Mucosa of rectum (tissue), 2 donors: ENCODE results near the gene ANKFN1.

ENCODE experiments used
- H3K27ac ChIP-seq, 2 donors: one replicate each; pipeline ENCODE4 v1.7.0; 2013; ENCODE audit warnings: inconsistent platforms in 2 of 2, low read depth in 2 of 2, low read length in 2 of 2
- H3K27me3 ChIP-seq, 2 donors: one replicate each; pipeline ENCODE4 v1.7.0; 2013; ENCODE audit warnings: low read length in 2 of 2; ENCODE audit not compliant: control insufficient read depth in 2 of 2, insufficient read depth in 2 of 2
- H3K36me3 ChIP-seq, 2 donors: one replicate each; pipeline ENCODE4 v1.7.0; 2013; ENCODE audit warnings: low read length in 2 of 2; ENCODE audit not compliant: control insufficient read depth in 2 of 2, insufficient read depth in 2 of 2
- H3K4me1 ChIP-seq, 2 donors: one replicate each; pipeline ENCODE4 v1.7.0; 2013; ENCODE audit warnings: low read length in 2 of 2, mild to moderate bottlenecking in 1 of 2; ENCODE audit not compliant: control insufficient read depth in 2 of 2, insufficient read depth in 2 of 2
- H3K4me3 ChIP-seq, 2 donors: one replicate each; pipeline ENCODE4 v1.7.0; 2013; ENCODE audit warnings: low read length in 2 of 2
- H3K9ac ChIP-seq, 2 donors: one replicate each; pipeline ENCODE4 v1.7.0; 2013; ENCODE audit warnings: low read length in 2 of 2, low read depth in 1 of 2, mild to moderate bottlenecking in 1 of 2
- H3K9me3 ChIP-seq, 2 donors: one replicate each; pipeline ENCODE4 v1.7.0; 2013; ENCODE audit warnings: low read length in 2 of 2; ENCODE audit not compliant: control insufficient read depth in 2 of 2
- donor health status: healthy.
- donor health status: Normal muscosa, but diverticular disease.

The ANKFN1 gene

DNA sequence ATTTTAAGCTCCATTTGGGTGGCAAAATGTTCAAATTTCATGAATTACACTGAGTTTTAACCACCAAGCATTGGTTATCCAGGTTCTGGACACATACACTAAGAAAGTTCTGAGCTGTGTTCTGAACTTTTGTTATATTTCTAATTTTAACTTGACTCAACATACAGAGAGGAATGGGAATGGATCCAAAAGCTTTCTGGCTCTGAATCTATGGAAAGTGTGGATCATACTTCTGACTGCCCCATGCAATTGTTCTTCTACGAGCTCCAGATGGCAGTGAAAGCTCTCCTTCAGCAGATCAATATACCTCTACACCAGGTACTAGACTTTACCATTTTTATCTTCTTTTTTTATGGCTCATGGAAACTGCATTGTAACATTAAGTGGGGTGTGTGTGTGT, 327.2 kb downstream of the ANKFN1 start:
- Histone ChIP-seq H3K27me3 (no peaks in the 10 kb centered on the region), H3K27ac (no peak overlapping the region), H3K36me3 (no peaks in the 10 kb centered on the region), H3K4me1 (no peaks in the 10 kb centered on the region), H3K9me3 (no peaks in the 10 kb centered on the region), H3K4me3 (no peak overlapping the region), H3K9ac (no peak overlapping the region)

DNA sequence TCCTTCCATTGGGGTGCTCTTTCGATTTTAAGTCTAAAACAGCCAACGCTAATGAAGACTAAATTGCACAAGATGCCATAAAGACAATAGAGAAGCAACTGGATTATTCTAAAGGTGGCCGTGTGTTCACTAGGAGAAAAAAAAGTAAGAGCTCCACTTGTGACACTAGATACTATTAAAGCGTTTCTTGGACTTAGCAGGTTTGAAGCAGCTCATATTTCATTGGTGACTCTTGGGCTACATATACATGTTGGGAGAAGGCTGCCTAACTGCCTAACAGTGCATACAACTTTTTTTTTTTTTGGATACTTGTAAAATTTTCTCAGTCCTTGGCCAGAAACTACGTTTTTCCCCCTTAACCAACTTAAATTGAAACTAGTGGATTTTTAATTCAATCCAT, 328.4 kb downstream of the ANKFN1 start:
- H3K9ac ChIP-seq = no peak overlapping the region
- H3K27me3 ChIP-seq = no peaks in the 10 kb centered on the region
- no peaks in the 10 kb centered on the region for H3K36me3 ChIP-seq
- no peak overlapping the region for H3K4me3 ChIP-seq
- no peak overlapping the region for H3K27ac ChIP-seq
- H3K4me1 ChIP-seq = no peaks in the 10 kb centered on the region
- H3K9me3 ChIP-seq = no peaks in the 10 kb centered on the region

DNA sequence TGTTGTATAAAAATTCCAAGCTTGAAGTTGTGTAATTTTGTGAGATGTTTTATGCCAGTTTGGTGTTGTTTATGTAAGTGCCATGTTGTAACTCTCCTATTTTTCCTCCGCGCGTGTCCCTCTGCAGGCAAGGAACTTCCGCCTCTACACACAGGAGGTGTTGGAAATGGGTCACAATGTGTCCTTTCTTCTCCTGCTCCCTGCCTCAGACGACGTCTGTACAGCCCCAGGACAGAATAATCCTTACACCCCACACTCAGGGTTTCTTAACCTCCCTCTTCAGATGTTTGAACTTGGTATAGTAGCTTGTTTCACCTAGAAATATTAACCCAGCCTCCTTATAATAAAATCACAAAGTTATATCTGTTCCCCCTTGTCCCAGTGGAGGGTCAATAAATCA, 329.0 kb downstream of the ANKFN1 start:
- Histone ChIP-seq H3K4me1 (no peaks in the 10 kb centered on the region), H3K27ac (no peak overlapping the region), H3K9me3 (no peaks in the 10 kb centered on the region), H3K4me3 (no peak overlapping the region), H3K36me3 (no peaks in the 10 kb centered on the region), H3K27me3 (no peaks in the 10 kb centered on the region), H3K9ac (no peak overlapping the region)

DNA sequence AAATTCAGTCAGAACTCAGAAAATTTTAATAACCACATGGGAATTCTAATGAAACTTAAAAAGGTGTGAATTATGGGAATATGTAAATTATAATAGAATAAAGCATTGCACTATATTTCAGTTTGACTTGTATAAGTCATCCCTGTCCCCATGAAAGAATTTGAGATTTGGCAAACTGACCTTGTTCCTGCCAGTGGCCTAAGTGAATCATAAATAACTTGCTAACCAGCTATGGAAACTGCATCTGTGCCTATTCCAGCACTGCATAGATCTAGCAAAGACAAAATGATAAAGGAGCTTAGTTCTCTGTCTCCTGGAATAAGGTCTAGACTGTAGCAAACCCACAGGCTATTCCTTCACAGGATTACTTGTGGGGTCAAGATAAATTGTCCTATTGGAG, 333.5 kb downstream of the ANKFN1 start:
- Histone ChIP-seq H3K9ac (no peak overlapping the region), H3K27me3 (no peaks in the 10 kb centered on the region), H3K27ac (no peak overlapping the region)

DNA sequence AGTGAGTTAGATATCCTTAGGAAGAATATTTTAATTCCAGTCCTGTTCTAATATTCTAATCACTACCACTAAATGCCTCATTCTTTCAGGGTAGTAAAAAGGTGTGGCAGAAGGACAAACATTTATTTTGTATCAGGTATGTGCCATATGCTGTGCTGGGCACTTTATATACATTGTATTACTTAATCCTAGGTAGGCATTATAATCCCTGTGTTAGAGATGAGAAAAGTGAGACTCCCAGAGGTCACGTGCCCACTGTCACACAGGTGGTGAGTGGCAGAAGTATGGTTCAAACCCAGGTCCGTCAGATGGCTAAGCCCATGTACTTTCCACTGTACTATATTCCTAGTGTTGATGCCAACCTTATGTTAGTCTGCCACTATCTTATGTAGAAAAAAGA, 335.5 kb downstream of the ANKFN1 start:
- no peaks in the 10 kb centered on the region for H3K4me1 ChIP-seq
- no peak overlapping the region for H3K27ac ChIP-seq

More for the DNA sequence above, 333.5 kb downstream of the ANKFN1 start:
- Histone ChIP-seq H3K9me3 (no peaks in the 10 kb centered on the region), H3K4me1 (no peaks in the 10 kb centered on the region), H3K36me3 (no peaks in the 10 kb centered on the region), H3K4me3 (no peak overlapping the region)

DNA sequence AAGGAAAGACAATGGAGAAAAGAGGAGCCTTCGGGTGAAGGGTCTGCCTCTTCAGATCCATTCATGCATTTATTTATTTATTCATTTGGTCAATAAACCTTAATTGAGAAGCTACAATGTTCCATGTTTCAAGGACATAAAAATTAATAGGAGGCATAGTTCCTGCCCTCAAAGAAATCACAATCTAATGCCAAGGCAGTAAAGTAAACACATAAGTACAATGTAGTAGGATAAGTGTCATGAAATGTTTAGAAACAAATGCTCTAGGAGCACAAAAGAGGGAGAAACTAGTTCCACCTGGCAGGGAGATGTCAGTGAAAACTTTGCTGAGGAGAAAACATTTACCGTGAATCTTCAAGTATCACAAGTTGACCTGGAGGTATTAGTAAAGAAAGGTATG, 336.7 kb downstream of the ANKFN1 start:
- no peak overlapping the region for H3K9ac ChIP-seq
- H3K27me3 ChIP-seq = no peaks in the 10 kb centered on the region
- no peak overlapping the region for H3K4me3 ChIP-seq
- H3K36me3 ChIP-seq = no peaks in the 10 kb centered on the region
- H3K27ac ChIP-seq = no peak overlapping the region
- H3K4me1 ChIP-seq = no peaks in the 10 kb centered on the region
- H3K9me3 ChIP-seq = no peaks in the 10 kb centered on the region

More for the DNA sequence above, 335.5 kb downstream of the ANKFN1 start:
- no peaks in the 10 kb centered on the region for H3K27me3 ChIP-seq
- no peaks in the 10 kb centered on the region for H3K36me3 ChIP-seq
- H3K4me3 ChIP-seq = no peak overlapping the region
- no peak overlapping the region for H3K9ac ChIP-seq
- H3K9me3 ChIP-seq = no peaks in the 10 kb centered on the region

DNA sequence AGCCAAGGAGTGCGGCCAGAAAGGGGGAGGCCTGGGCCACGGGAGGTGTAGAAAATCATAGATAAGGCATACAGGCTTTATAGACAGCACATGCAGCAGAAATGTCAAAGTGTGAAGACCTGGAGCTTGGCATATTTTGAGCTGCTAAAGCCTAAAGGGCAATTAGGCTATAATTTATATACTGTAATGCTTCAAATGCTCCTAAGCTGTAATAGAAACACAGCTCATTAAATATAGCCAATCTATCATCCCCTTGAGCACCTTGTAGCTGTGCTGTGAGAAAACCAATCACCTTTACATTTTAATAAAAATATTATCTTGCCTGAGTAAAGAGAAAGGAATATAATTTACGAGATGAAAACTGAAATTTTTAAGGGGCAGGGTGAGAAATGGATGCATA, 342.3 kb downstream of the ANKFN1 start:
- H3K4me1 ChIP-seq = no peaks in the 10 kb centered on the region
- H3K27ac ChIP-seq = no peak overlapping the region
- no peaks in the 10 kb centered on the region for H3K27me3 ChIP-seq
- H3K9me3 ChIP-seq = no peaks in the 10 kb centered on the region
- H3K9ac ChIP-seq = no peak overlapping the region
- H3K4me3 ChIP-seq = no peak overlapping the region
- no peaks in the 10 kb centered on the region for H3K36me3 ChIP-seq

DNA sequence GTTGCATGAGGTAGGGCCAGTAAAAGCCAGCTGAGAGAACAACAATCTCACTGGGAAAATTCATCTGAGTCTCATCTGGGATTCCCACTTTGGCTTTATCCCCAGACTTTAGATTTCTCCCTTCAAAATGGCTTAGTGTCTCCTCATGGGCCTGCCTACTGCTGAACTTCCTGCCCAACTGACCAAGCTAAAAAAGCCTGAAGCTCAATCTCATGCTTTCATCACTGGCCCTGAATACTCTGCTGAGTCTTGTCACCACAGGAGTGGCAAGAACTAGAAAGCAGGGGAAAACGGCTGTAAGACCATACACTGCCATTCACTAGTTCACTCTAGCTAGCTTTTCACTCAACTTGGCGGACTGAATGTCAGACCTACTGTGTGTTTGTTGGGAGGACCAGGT, 343.9 kb downstream of the ANKFN1 start:
- H3K4me3 ChIP-seq = no peak overlapping the region
- no peaks in the 10 kb centered on the region for H3K27me3 ChIP-seq
- no peak overlapping the region for H3K9ac ChIP-seq
- no peaks in the 10 kb centered on the region for H3K4me1 ChIP-seq
- H3K9me3 ChIP-seq = no peaks in the 10 kb centered on the region
- H3K27ac ChIP-seq = no peak overlapping the region
- no peaks in the 10 kb centered on the region for H3K36me3 ChIP-seq

DNA sequence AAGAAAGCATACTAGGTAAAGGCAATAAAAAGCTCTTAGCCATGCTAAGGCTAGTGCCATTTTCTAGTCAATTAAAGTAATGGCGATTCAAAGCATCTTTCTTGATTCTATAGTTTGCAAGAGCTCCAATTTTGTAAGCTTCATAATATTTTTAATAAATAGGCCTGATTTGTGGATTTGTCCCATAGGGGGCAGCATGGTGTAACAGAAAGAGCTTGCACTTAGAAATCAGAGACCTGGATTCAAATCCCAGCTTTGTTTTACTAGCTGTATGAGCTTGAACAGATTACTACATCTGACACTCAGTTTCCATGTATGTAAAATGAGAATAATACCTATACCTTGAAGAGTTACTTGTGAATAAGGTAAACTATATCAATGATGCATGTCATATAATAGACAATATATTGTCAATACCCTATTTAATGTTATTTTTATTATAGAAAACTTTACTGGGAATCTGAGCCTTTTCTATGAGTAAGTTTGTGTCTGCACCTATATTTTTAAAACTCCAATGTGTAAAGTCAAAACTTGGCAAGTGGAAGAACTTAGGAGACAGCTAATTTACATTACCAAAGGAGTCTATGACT, 346.6 kb downstream of the ANKFN1 start:
- Histone ChIP-seq H3K9me3 (no peaks in the 10 kb centered on the region), H3K36me3 (no peaks in the 10 kb centered on the region), H3K4me1 (no peaks in the 10 kb centered on the region), H3K9ac (no peak overlapping the region), H3K27ac (no peak overlapping the region), H3K27me3 (no peaks in the 10 kb centered on the region), H3K4me3 (no peak overlapping the region)

DNA sequence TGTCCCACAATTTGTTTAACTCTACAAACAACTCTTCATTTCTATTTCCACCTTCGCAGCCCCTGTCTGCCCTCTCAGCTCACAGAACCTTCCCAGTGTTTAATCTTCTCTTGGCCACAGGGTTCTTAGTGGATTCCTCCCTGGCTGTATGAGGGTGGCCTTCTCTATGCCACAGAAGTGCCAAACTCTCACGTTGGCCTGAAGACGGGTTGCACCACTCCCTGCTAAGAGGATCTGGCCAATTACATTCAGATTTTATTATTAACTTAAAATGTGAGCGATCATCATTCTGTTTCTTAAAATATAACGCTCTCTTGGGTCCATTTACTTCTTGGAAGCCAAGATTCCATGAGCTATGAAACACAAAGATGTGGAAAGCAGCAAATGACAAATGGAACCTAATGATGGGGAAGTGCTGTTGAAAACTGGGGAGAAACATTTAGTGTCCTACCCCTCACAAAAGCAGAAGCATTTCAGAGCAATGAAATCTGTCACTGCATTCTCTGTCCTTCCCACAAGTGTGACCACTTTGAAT, 348.9 kb downstream of the ANKFN1 start:
- Histone ChIP-seq H3K4me3 (no peak overlapping the region), H3K9me3 (no peaks in the 10 kb centered on the region), H3K4me1 (no peaks in the 10 kb centered on the region), H3K36me3 (no peaks in the 10 kb centered on the region), H3K27ac (no peak overlapping the region), H3K9ac (no peak overlapping the region), H3K27me3 (no peaks in the 10 kb centered on the region)
